ENCODE results near the gene GHR.
"Not testable (repeated sequence)": the region's sequence is repeated elsewhere in the genome, so short reads cannot be mapped to it uniquely, and the experiment has no call there.

Gene GHR

DNA sequence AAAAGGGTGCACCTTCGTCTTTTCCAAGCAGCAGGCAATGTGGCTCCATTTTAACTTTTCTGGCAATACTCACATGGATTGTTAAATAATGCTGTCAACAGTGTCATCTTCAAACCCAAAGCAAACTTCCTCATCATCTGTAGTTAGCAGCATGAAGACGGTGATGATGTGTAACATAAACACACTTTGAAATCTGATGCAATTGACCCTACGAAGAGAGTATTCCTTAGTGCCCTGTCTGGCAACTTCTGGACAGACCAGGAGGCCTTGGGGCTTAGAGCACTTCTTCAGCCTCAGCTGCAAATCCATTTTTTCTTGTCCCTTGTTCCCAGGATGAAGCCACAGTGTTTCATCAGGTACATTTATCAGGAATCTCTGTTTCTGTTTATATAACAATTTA, 149.1 kb downstream of the GHR start:
- no peak for DNase-seq

DNA sequence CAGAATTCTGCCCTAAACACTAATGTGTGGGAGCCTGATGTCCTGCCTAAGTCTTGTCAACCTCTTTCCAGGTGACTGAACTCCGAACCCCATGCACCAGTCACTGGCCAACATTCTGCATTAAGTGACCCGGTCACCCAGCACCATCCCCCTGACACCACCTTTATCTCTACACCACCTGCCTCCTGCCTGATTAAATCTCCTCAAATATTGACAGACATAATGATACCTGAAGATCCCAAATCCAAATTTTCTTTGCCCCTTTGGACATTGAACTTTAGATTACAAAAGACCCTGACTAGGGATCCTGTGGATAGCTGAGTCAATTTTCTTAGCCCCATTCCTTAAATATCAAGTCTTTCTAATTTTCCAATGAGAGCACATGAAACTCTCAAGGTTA, 150.1 kb downstream of the GHR start:
- DNase-seq: no peak

DNA sequence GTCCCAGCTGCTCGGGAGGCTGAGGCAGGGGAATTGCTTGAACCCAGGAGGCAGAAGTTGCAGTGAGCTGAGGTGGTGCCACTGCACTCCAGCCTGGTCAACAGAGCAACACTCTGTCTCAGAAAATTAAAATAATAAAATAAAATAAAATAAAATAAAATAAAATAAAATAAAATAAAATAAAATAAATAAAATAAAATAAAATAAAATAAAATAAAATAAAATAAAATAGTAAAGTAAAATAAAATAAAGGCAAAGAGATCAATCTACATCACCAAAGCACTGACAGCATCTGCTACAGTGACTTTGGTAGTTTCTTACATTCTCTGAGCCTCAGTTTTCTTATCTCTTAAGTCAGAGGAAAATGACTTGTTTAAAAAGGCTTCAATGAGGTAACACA, 152.7 kb downstream of the GHR start:
- not testable (repeated sequence) for DNase-seq

DNA sequence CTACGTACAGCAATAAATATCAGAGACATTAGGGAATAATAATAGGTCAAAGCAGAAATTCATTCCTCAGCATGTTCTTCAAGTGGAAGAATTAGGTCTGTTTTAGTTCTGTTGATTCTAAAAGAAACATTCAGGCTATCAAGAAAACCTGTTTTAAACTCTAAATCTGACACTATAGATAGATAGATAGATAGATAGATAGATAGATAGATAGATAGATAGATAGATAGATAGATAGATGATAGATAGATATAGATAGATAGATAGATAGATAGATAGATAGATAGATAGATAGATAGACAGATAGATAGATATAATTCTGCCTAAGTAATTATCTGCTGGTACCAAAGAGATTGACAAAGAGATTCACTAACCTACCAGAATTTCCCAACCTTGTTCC, 155.7 kb downstream of the GHR start:
- not testable (repeated sequence) for DNase-seq

DNA sequence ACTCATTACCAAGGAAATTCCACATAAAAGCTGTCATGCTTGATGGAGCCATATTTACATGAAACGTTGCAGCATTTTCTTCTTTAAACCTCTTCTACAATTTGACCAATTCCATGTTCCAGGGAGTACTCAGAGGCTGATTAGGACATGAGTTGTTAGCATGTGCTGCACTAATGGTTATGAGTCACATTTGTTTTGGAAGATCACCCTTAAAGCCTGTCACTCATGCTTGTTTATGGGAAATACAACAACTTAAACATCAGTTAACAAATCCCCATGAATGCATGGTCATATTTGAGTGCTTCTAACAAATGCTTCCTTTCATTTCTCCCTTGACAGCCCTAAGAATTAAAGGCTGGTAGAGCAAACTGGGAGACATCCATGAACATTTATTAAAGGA, 156.1 kb downstream of the GHR start:
- no peak for DNase-seq

DNA sequence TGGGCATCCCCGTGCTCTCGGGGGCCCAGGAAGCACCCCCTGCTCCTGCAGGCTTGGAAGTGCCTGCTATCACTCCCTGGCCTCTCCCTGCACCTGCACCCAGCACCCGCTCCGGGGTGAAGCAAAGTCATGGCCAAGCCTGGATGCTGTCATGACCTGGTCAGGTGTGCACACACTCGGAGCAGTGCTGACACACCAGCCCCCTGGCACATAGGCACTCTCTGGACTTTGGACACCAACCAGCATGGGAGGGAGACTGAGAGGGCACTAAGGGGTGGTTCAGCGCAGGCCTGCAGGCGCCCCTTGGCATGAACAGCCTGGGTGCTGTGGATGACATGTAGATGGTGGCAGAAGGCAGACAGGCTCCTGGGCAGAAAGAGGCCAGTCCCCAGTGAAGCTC, 158.6 kb downstream of the GHR start:
- no peak for DNase-seq

DNA sequence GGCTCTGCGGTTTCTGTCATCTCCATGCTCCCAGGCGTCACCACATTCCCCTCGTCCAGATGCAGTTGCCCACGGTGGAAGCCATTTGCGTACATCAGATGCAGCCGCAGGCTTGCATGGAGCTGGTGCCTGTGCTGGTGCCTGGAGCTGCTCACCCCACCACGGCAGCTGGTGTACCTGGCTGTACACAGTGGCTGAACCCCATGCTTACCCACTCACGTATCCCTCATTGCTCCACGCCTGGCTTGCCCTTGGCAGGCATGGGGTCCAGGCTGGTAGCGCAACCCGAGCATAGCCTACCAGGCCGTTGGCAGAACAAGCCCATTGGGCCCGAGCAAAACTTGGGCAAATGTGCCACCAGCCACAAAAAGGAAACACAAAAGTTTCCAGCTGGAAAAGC, 159.5 kb downstream of the GHR start:
- DNase-seq: no peak

DNA sequence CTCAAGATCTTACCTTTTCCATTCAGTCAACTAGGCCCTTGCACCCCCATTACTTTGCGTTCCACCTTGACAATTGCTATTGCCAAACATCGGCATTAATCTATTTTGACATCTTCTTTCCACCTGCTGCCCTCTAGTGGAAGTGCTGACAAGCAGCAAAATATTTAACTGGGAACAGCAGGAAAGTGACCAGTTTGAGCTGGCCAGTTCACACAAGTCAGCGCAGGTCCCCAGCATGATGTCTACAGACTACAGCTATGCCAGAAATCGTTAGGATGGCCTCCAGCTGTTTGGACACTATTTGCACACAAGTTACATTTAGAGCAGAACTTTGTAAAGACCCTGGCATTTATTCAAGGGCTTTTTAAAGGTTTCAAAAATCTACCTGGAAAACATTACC, 160.1 kb downstream of the GHR start:
- no peak for DNase-seq

DNA sequence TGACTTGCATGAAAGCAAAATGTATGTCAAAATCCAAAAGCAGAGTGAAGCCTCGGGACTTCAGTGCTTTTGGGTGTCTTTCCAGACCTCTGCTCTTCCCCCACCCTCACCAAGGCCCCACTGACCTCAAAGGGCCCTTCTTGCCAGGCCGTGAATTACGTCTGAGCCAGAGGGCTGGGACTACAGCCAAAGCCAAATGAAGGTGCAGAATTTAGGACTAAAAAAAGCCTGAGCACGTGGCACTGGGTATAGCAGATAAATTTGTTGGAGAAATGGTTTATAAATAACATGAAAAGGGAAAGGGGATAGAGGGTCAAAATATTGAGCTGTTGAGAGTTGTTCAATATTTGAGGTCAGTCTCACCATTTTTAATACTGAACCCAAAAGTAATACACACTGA, 163.4 kb downstream of the GHR start:
- DNase-seq: no peak

DNA sequence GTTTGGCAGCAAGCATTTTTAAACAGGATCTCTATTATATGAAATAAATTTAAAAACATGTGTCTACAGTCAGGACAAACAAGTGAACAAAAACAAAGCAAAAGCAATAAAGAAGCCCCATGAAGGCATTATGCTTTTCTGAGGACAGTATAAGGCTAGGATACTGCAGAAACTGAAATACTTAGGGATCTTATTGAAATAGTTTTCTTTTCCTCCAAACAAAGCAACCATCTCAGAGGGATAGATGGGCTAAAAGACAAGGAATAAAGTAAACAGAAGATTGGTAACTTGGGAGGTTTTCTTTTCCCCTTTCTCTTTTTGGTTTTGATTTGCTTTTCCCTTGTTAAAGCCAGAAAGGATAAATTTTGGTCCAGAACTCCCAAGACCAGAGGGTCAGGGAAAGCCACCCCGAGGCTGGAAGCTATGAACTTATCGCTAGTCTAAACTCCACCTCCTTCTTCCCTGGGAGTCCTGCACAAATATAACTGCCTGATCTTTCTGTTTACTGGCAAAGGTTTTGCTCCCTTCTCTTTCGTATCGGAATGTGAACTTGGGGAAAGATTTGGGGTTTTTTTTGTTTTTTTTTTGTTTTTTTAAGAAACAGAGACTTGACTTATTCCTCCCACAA, 164.0 kb downstream of the GHR start:
- no peak for DNase-seq

DNA sequence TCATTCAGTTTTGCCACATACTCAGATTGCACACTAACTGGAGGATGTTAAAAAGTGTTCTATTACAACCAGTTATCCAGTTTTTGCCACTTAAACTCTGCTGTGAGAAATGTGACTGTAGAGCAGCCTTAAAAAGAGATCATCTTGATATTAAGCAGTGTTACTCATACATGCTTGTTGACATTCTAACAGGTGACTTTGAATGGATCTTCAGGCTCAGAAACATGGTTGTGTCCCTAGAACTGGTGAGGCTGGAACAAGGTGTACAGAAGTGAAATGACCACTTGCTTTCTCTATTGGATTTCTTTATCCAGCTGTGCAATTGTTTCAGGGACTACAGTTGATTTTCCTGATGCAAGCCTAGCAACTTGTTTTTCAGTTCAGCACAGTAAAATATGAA, 167.3 kb downstream of the GHR start:
- DNase-seq: no peak

DNA sequence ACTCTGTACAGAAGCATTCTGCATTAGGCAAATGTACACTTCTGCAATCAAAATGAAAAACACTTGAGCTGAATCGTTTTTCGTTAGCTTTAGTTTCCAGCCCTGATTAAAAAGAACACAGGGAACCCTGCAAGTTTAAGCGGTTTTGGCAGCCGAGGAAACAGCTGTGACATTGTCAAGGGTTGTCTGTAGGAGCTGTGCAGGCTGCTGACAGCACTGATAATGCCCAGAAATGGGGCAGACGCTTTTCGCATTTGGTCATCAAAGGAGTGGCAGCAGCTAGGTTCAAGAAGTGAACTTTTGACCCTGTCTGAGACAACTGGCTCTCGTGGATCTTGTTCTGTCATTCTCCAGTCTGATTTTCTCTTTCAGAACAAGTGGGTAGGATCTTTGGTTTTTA, 167.8 kb downstream of the GHR start:
- DNase-seq: no peak

DNA sequence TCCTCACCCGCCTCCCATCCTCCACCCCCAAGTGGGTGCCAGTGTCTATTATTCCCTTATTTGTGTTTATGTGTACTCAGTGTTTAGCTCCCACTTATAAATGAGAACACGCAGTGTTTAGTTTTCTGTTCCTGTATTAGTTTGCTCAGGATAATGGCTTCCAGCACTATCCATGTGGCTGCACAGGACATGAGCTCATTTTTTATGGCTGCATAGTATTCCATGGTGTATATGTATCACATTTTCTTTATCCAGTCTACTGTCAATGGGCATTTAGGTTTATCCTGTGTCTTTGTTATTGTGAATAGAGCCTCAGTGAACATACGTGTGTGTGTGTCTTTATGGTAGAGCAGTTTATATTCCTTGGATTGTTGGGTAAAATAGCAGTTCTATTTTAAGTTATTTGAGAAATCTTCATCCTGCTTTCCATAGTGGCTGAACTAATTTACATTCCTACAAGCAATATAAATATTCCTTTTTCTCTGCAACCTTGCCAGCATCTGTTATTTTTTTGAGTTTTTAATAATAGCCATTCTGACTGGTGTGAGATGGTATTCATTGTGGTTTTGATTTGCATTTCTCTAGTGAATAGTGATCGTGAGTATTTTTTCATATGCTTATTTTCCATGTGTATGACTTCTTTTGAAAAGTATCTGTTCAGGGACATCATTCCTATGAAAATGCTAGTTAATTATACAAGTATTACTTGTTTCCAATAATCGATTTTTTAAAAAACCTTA, 169.3 kb downstream of the GHR start:
- no peak for DNase-seq

DNA sequence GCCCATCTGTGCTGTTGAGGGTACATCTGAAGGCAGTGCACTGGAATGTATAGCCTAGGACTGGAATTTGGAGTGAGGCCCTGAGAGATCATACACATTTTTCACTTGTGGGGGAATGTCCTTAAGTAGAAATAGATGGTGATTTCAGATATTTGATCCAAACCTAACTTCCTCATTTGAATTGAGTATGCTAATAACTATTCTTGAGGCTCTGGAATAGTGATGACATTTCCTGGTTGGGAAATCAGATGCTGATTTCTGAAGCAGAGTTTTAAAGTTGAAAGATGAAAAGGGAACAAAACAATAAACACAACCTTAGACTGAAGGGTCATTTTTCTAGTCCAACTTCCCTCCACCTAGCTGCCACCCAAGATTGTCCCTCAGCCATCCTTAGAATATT, 170.4 kb downstream of the GHR start:
- no peak for DNase-seq

DNA sequence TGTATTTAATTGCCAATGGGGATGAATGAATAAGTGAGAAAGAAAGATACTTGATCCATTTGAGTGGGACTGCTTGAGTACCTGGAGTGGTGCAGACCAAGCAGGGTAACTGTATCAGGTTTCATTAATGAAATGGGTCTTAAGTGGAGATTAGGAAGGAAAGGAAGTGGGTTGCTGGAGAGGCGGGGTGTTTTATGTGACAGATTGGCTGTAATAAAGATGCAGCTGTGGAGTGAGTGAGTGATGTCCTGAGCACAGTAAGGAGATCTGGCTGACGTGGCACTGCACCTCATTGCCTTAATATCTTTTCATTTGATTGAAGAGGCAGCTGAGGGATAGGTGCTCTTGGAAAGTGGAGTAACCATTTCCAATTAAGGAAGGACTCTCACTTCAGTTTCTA, 172.4 kb downstream of the GHR start:
- DNase-seq: no peak

DNA sequence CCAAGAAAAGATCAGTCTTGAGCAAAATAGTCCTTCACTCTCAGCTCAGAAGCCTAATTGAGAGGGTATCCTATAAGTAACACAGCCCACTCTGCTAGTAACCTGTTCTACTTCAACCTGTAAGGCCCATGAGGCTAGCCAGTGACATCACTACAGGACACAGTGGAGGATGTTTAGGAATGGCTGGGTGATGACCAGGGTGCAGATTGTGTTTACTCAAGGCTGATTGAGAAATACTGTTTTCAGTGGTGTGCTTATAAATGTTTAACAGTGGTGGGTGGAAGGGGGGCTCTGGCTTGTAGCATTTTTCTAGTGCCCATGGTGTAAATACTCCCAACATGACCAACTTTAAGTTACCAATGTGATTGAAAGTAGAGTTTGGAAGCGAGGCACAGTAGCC, 173.6 kb downstream of the GHR start:
- DNase-seq: no peak

DNA sequence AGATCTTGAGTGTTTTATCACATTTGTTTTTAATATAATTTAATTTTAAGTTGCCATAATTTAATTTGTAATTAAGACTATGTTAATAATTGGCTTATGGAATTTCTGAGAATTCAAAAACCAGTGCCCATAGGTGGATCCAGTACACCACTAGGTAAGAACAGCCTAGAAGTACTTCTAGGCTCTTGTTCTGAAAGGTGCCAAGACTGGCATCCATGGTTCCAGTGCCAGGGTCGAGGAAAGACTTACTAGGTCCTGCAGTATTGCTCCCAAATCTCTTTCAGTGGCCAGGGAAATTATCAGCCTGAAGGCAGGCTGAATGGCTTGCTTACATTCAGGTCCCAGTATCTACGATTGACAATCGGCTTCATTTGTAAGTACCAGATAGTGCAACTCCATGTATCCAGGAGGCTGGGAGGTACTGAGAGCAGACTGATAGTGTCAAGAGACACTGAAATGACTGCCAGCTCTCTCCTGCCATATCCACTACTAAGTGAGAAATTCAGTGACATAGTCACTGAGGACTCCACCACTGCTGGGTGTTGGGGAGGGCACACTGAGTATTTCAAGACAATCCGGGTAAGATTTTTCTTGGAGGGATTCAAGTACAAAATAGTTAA, 174.2 kb downstream of the GHR start:
- DNase-seq: no peak

DNA sequence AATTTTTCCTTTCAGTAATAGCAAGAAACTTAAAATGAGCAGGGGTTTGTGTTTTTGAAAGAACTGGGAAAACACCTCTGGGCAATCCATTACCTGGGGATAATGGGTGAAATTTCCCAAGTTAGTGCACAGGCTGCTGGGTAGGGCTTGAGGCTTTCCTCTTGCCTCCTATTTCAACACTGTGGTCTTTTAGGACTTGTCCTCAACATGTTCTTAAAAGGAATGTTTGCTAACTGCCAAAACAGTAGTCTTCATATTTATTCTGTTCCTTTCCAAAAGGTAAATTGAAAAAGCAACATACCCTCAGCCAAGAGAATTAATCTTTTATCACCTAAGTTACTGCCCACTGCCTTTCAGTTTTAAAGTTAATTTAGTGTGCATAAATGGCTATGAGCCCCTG, 175.1 kb downstream of the GHR start:
- no peak for DNase-seq

DNA sequence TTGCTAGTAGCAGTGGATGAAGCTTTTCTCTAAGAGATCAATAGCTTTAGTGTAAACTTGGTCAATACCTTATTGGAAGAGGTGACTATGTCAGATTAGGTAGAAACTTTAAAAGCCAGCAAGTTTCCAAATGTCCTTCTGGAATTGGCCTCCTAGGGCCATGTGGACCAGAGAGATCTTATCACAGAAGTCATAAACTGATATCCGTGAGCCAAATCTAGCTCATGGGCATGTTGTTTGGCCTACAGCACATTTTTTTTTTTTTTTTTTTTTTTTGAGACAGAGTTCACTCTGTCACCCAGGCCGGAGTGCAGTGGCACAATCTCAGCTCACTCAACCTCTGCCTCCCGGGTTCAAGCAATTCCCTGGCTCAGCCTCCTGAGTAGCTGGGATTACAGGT, 175.9 kb downstream of the GHR start:
- DNase-seq: no peak

DNA sequence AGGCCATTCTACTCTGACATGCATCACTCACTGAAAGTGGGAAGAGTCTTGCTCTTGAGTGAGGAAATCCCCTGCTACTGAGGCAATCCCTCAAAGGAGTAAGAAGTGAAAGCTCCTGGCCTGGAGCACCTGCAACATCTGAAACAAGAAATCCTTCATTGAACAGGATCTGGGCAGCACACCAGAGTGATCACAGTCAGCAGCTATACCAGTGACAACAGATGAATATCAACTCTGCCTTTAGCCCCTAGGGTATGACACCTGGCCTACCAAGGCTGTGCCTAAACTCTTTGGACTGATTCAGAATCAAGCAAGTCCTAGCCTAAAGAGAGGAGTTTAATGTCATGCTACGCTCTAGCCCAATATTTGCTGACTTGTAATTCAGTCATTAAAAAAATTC, 177.2 kb downstream of the GHR start:
- no peak for DNase-seq

DNA sequence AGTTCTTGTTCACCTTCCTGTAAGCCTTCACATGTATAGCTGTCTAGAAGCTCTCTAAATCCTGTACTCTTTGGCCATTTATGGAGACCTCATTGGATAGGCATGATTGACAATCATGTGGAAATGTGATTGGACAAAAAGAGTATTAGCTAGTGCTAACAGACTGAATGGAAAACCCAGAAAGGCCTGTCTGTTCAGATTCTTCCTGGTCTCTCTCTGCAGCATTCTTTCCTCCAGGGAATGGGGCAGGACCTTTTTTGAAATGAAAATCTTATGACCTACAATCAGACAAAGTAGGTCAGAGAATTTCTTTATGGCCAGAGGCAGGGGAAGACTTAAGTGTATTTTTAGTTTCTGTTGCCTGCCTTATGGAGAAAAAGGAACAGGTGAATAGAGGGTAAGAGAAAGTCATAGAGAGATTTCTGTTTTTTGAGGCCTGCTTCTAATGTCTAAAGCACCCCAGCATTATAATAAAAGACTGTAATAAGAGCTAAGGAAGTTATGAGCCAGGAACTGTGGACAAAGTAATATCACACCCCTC, 181.0 kb downstream of the GHR start:
- DNase-seq: no peak

DNA sequence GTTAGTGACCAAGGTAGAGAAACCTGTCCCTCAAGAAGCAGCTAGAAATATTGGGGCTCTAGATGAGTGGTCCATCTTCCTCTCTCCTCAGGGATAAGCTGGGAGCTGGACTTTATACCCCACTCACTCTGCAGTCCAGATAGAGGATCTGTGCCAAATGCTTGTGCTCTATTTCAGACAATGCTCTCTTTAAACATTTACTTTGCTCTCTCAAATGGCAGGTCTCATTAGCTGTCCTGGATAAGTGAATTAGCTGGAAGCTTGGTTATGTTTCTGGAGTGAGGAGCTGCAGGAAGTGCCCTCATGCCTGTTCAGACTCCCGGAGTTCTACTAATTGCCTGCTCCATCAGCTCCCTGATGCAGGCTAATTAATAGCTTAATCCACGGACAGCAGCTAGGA, 182.3 kb downstream of the GHR start:
- DNase-seq: no peak

DNA sequence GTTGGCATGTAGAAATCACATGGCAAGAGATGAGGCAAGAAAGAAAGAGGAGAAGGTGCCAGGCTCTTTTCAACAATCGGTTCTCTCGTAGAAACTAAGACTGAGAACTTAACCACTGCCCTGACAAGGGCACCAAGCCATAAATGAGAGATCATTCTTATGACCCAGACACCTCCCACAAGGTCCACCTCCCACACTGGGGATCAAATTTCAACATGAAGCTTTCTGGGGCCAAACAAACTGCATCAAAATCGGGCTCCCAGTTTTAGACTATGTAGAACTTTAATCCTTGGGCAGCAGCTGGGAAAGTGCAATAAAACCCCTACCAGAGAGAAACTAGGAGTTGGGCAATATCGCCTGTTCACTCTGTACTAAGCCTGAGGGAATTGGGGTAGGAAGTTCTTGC, 183.2 kb downstream of the GHR start:
- DNase-seq: no peak

DNA sequence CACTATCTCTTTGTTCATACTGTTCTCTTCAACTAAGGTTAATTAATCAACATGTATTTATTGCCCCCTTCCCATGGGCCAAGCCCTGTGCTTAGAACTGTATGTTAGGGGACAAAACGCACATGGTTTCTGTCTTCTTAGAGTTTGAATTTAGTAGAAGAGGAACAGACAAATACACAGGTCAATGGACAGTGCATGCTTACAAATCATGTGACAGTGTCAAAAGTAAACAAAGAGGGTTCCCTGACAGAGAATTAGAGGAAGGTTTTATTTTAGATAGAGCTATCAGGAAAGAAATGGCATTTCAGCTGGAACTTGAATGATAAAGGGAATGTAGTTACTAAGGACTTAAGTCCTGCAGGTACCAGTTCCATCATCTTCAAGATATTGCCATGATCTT, 188.2 kb downstream of the GHR start:
- no peak for DNase-seq

Data from stimulated activated CD4-positive, alpha-beta T cell treated with anti-CD3 and anti-CD28 coated beads, Interleukin-4, amount 100 ng/mL, for 1 hour (primary cell).